A549 (cell line): ENCODE measurements around the gene FBXL20. TPM values are rescaled to one million over a fixed set of nuclear protein-coding genes. Genes with fewer than 3 reads are reported as not detected.

Experiments used
- ATAC-seq, 2 experiments: fragments of 200-7000 bp in 1 of 2; fragments of >200 bp in 1 of 2; cut with Nextera tagmentation in 1 of 2; cut with Tn5 transposase in 1 of 2; 3 replicates each; pipeline versions ENCODE4 v1.8.0 to v1.9.1; 2018 to 2020; ENCODE audit warnings: mild to moderate bottlenecking in 1 of 2, moderate library complexity in 1 of 2
- CTCF ChIA-PET: fragments of 300-600 bp; sonication (Branson Sonifier 250); formaldehyde crosslinking; extraction: SDS; loops from one replicate; lab custom pipeline; 2021; ENCODE audit warnings: antibody characterized with exemption, inconsistent platforms; lab: Yijun Ruan, JAX
- POLR2A ChIA-PET: fragments of 350-600 bp; formaldehyde crosslinking; extraction: SDS; loops from one replicate; lab custom pipeline; 2021; ENCODE audit warnings: antibody characterized with exemption, inconsistent platforms; lab: Yijun Ruan, JAX
- DNase-seq, 2 experiments: peaks; one replicate each; pipeline versions ENCODE4 v3.0.0 to v3.0.0-alpha.2; 2011 to 2016; ENCODE audit warnings: low read depth in 1 of 2, low spot score in 1 of 2
- FAIRE-seq: peaks from 2 replicates; lab custom pipeline; 2011; peaks lifted over from hg19 to GRCh38; lab: Jason Lieb, UNC
- H3K27ac ChIP-seq, 2 experiments: fragments of >200 bp; sonication (Bioruptor Twin); formaldehyde crosslinking; 3 replicates each; pipeline ENCODE4 v1.5.1; 2016 to 2017
- H3K4me1 ChIP-seq: fragments of >200 bp; sonication (Bioruptor Twin); formaldehyde crosslinking; 3 replicates; pipeline ENCODE4 v1.6.1; 2016
- H3K4me2 ChIP-seq: fragments of >200 bp; sonication (Bioruptor Twin); formaldehyde crosslinking; 3 replicates; pipeline ENCODE4 v1.6.1; 2016
- H3K4me3 ChIP-seq: fragments of >200 bp; sonication (Bioruptor Twin); formaldehyde crosslinking; 3 replicates; pipeline ENCODE4 v1.5.1; 2016
- H3K9me3 ChIP-seq: fragments of >200 bp; sonication (Bioruptor Twin); formaldehyde crosslinking; 3 replicates; pipeline ENCODE4 v1.6.1; 2016
- CEBPB ChIP-seq, 2 experiments: fragments of >200 bp in 1 of 2; sonication (Bioruptor Twin) in 1 of 2; formaldehyde crosslinking in 1 of 2; IDR thresholded peaks; 2 replicates each; pipeline ENCODE4 v1.6.1; 2012 to 2016
- EHMT2 ChIP-seq: fragments of 200-600 bp; sonication (generic); IDR thresholded peaks from 2 replicates; pipeline ENCODE4 v1.6.1; 2016; ENCODE audit warnings: antibody characterized with exemption, low read depth, mild to moderate bottlenecking, moderate library complexity
- ESRRA ChIP-seq: fragments of 150-350 bp; IDR thresholded peaks from 2 replicates; pipeline ENCODE4 v1.6.1; 2014; ENCODE audit warnings: mild to moderate bottlenecking, low read length, borderline replicate concordance
- HMGXB4 ChIP-seq: fragments of 250-450 bp; sonication (Bioruptor Pico); IDR thresholded peaks from 2 replicates; pipeline ENCODE4 v1.5.0; 2021; ENCODE audit warnings: mild to moderate bottlenecking, moderate library complexity, borderline replicate concordance
- HOXB13 ChIP-seq: fragments of 250-450 bp; sonication (Bioruptor Pico); IDR thresholded peaks from 2 replicates; pipeline ENCODE4 v1.5.0; 2020; ENCODE audit warnings: low read depth, mild to moderate bottlenecking, moderate library complexity
- NPAS2 ChIP-seq: fragments of 250-450 bp; sonication (Bioruptor Pico); IDR thresholded peaks from 2 replicates; pipeline ENCODE4 v1.8.0; 2022; ENCODE audit warnings: mild to moderate bottlenecking, moderate library complexity, borderline replicate concordance
- NR3C1 ChIP-seq: fragments of >200 bp; sonication (Bioruptor Twin); formaldehyde crosslinking; IDR thresholded peaks from 3 replicates; pipeline ENCODE4 v1.6.1; 2017
- PBX3 ChIP-seq: IDR thresholded peaks from 2 replicates; pipeline ENCODE4 v1.6.1; 2012
- POLR2A ChIP-seq: IDR thresholded peaks from 2 replicates; pipeline ENCODE4 v1.6.1; 2012; ENCODE audit warnings: mild to moderate bottlenecking, low read length
- POLR2AphosphoS2 ChIP-seq: conservative IDR thresholded peaks from 2 replicates; pipeline ENCODE4 v1.6.1; 2012; ENCODE audit warnings: low read length, improper control_type of control experiment, inconsistent platforms
- RAD21 ChIP-seq, 2 experiments: fragments of >200 bp in 1 of 2; sonication (Bioruptor Twin) in 1 of 2; formaldehyde crosslinking in 1 of 2; IDR thresholded peaks in 1 of 2; conservative IDR thresholded peaks in 1 of 2; 2 replicates in 1 of 2; 3 replicates in 1 of 2; pipeline ENCODE4 v1.6.1; 2012 to 2018; ENCODE audit warnings: inconsistent platforms in 1 of 2
- RARB ChIP-seq: fragments of 250-450 bp; sonication (Bioruptor Pico); IDR thresholded peaks from 2 replicates; pipeline ENCODE4 v1.8.0; 2021; ENCODE audit warnings: mild to moderate bottlenecking, moderate library complexity
- SMC3 ChIP-seq: fragments of >200 bp; sonication (Bioruptor Twin); formaldehyde crosslinking; IDR thresholded peaks from 3 replicates; pipeline ENCODE4 v1.6.1; 2018; ENCODE audit warnings: inconsistent platforms
- TFCP2L1 ChIP-seq: fragments of 250-450 bp; sonication (Bioruptor Pico); IDR thresholded peaks from 2 replicates; pipeline ENCODE4 v1.5.0; 2021; ENCODE audit warnings: mild to moderate bottlenecking
- TP53 ChIP-seq: fragments of 250-450 bp; sonication (Bioruptor Pico); IDR thresholded peaks from 2 replicates; pipeline ENCODE4 v1.5.0; 2021; ENCODE audit warnings: mild to moderate bottlenecking, moderate library complexity
- ZFP36 ChIP-seq: fragments of 450-650 bp; IDR thresholded peaks from 2 replicates; pipeline ENCODE4 v1.6.1; 2014; ENCODE audit warnings: borderline replicate concordance; ENCODE audit not compliant: partially characterized antibody
- ZSCAN20 ChIP-seq: fragments of 250-450 bp; sonication (Bioruptor Pico); IDR thresholded peaks from 2 replicates; pipeline ENCODE4 v1.8.0; 2022; ENCODE audit warnings: mild to moderate bottlenecking, moderate library complexity
- WGBS: methylation state at CpG from one replicate; pipeline ENCODE4 v1.1.6; 2017; ENCODE audit errors: missing lambda C conversion rate; 5-methylcytosine and 5-hydroxymethylcytosine counted together
- polyA plus RNA-seq, 4 experiments: library from polyadenylated mRNA; depleted of rRNA in 3 of 4; stranded (reverse); fragments of >200 nt; fragmentation: RNase III in 1 of 4; extraction: RNeasy Plus Mini Kit Qiagen cat#74134 plus additional on column Dnase treatment in 1 of 4; gene quantifications; 2 replicates in 3 of 4; 3 replicates in 1 of 4; pipeline ENCODE4 v1.2.3, GENCODE V29; 2011 to 2017
- TF ChIP-seq, protein P1 (sequence below): fragments of >200 bp; sonication (Bioruptor Twin); formaldehyde crosslinking; IDR thresholded peaks from 3 replicates; pipeline ENCODE4 v1.5.1; 2016
- TF ChIP-seq, protein P2 (sequence below): fragments of 200-600 bp; sonication (generic); IDR thresholded peaks from 2 replicates; pipeline ENCODE4 v1.6.1; 2016; ENCODE audit warnings: antibody characterized with exemption, mild to moderate bottlenecking, moderate library complexity

FBXL20 gene
- polyA plus RNA-seq, 2 of the 4 experiments (the other 2 are of a cell fraction) = 5.7 to 6.7 TPM

DNA sequence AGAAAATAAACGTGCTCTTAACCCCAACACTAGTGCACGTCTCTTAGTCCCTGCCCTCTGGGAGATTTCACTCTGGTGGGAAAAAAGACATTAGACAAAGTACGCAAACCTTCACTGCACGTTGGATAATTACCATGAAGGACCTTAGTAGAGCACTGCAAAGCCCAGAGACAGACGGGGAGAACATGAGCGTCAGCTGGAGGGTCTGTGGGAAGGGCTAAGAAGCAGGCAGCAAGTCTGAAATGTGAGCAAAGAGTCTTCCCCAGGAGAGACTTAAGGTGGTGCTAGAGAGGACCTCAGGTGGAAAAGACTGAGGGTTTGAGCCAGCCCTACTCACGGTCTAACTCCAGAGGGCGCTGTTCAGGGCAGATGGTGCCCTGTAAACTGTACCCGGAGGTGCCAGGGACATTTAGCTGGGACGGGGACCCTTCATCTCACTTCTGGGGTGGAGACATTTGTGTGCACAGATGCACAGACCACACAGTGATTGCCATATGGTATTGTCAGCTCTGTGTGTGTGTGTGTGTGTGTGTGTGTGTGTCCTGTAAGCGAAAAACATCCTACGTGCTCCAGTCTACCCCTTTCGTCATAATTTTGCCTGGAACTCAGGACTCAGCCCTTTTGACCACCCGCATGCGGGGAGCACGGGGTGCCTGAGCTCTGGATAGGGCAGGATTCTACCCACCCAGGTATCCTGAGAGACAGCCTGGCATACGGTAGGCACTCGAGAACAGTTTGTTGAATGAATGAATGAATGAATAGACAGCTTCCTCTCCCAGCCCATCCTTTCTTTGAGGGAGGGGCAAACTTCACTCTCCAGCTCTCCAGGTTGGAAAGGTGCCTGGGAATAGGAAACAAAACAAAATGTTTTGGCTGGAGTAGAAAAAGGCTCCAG is 165.6 kb downstream of the FBXL20 start:
- POLR2A ChIA-PET = interaction anchor here (0.6 to 1.3 kb wide), 4 partner anchors 12 to 135 kb away, joined by 3 to 7 read pairs (median 4); partner anchors contain the start of gene RPL19
- no peak for FAIRE-seq
- H3K4me1 ChIP-seq = peaks cover 48% of the 10 kb centered on the region
- peak; percentile 68 to 85 for ATAC-seq
- H3K4me2 ChIP-seq = no peak overlapping the region
- WGBS = 43% methylated on average over 18 of the region's 18 CpGs
- no peak overlapping the region for H3K4me3 ChIP-seq
- TF ChIP-seq SMC3 (peak; percentile 42; the same call in 1 of the 3 replicates), POLR2AphosphoS2 (no peak), RAD21 (conservative IDR thresholded peaks at IDR 0.05 in 1 of 2, IDR thresholded peaks at IDR 0.05 in 1 of 2) (peak; percentile 22 to 31; a peak in 1 of 5 replicates), ZSCAN20 (CRISPR knock-in tag) (no peak), TFCP2L1 (CRISPR knock-in tag) (0 out of 2 replicates have a peak, but pooled peaks have one; percentile 45), ZFP36 (no peak), HOXB13 (CRISPR knock-in tag) (0 out of 2 replicates have a peak, but pooled peaks have one; percentile 32)
- TF ChIP-seq, protein P1, sequence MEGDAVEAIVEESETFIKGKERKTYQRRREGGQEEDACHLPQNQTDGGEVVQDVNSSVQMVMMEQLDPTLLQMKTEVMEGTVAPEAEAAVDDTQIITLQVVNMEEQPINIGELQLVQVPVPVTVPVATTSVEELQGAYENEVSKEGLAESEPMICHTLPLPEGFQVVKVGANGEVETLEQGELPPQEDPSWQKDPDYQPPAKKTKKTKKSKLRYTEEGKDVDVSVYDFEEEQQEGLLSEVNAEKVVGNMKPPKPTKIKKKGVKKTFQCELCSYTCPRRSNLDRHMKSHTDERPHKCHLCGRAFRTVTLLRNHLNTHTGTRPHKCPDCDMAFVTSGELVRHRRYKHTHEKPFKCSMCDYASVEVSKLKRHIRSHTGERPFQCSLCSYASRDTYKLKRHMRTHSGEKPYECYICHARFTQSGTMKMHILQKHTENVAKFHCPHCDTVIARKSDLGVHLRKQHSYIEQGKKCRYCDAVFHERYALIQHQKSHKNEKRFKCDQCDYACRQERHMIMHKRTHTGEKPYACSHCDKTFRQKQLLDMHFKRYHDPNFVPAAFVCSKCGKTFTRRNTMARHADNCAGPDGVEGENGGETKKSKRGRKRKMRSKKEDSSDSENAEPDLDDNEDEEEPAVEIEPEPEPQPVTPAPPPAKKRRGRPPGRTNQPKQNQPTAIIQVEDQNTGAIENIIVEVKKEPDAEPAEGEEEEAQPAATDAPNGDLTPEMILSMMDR = peak; percentile 93
- no peaks in the 10 kb centered on the region for H3K9me3 ChIP-seq
- DNase-seq = peak; percentile 89 to 92
- CTCF ChIA-PET = interaction anchor here (0.6 to 21.6 kb wide), 26 partner anchors 9 to 1024 kb away, joined by 3 to 1140 read pairs (median 4); partner anchors contain the start of genes ARL5C, CACNB1, PLXDC1 and RPL19
- H3K27ac ChIP-seq = peak overlapping the region; percentile 45 to 61; a peak in 3 of 6 replicates

DNA sequence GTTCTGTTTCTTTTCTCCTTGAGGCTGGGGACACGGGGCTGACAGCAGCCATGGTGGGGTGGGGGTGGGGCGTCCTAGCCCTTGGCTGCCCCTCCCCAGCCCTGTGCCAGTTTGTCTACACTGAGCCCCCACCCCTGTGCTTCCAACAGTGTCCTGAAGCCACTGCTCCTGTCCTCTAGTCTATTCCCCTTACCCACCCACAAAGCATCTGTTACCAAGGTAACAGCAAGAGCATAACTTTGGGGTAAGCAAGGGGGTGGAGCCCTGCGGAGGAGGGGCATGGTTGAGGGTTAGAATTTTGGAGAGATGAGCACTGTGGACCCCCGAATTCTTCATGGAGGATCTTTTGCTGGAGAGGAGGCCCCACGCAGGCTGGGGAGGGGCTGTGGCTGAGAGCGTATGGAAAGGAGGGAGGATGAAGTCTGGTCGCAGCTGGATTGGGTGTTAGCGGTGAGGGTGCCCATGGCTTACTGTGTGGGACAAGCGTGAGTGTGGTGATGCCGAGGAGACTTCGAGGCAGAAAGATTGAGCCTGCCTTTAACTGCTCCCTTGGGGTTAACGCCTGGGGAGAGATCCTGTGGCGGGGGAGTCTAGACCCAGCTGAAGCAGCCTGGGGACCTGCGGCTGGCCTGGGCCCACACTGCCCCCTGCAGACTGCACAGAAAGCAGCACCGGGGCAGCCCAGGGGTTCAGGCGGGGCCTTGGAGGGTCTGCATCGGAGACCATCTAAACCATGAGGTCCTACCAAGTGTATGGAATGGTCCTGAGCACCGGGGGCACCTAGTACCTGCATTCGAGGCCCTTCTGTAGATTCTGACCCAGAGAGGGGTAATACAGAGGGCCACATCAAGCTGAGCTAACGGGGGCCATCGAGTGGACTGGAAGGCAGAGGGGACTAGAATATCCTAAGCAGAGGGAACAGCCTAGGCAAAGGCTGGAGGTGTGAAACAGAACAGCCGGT is 169.6 kb downstream of the FBXL20 start:
- ATAC-seq (peak; percentile 61 to 77; a peak in 5 of 6 replicates), DNase-seq (peak; percentile 50 to 76), FAIRE-seq (no peak)
- Histone ChIP-seq H3K27ac (peak overlapping the region in 1 of 2 experiments; percentile 47; a peak in 1 of 6 replicates), H3K4me3 (no peak overlapping the region), H3K4me1 (peaks cover 29% of the 10 kb centered on the region; the same call in 2 of the 3 replicates), H3K4me2 (peak overlapping the region; percentile 65), H3K9me3 (no peaks in the 10 kb centered on the region)
- CTCF ChIA-PET = interaction anchor here (0.7 to 21.6 kb wide), 12 partner anchors 17 to 250 kb away, joined by 3 to 1140 read pairs (median 4); partner anchors contain the start of genes ARL5C, CACNB1, PLXDC1 and RPL19
- 21% methylated on average over 22 of the region's 22 CpGs for WGBS
- POLR2A ChIA-PET = interaction anchor here (0.6 to 1.6 kb wide), 2 partner anchors 25 to 26 kb away, joined by 3 to 6 read pairs; no protein-coding TSS in a partner anchor
- TF ChIP-seq PBX3 = no peak
- TF ChIP-seq NPAS2 (CRISPR knock-in tag) = no peak
- TF ChIP-seq NR3C1 = no peak
- no peak for TF ChIP-seq HMGXB4 (CRISPR knock-in tag)
- TF ChIP-seq, protein P1 = peak; percentile 78
- TF ChIP-seq CEBPB (IDR thresholded peaks at IDR 0.05) = no peak
- TF ChIP-seq RAD21 (conservative IDR thresholded peaks at IDR 0.05 in 1 of 2, IDR thresholded peaks at IDR 0.05 in 1 of 2) = peak; percentile 72
- no peak for TF ChIP-seq POLR2A
- no peak for TF ChIP-seq EHMT2
- no peak for TF ChIP-seq ESRRA
- no peak for TF ChIP-seq TP53 (CRISPR knock-in tag)
- TF ChIP-seq RARB (CRISPR knock-in tag) = no peak
- peak; percentile 71 for TF ChIP-seq SMC3
- TF ChIP-seq, protein P2, sequence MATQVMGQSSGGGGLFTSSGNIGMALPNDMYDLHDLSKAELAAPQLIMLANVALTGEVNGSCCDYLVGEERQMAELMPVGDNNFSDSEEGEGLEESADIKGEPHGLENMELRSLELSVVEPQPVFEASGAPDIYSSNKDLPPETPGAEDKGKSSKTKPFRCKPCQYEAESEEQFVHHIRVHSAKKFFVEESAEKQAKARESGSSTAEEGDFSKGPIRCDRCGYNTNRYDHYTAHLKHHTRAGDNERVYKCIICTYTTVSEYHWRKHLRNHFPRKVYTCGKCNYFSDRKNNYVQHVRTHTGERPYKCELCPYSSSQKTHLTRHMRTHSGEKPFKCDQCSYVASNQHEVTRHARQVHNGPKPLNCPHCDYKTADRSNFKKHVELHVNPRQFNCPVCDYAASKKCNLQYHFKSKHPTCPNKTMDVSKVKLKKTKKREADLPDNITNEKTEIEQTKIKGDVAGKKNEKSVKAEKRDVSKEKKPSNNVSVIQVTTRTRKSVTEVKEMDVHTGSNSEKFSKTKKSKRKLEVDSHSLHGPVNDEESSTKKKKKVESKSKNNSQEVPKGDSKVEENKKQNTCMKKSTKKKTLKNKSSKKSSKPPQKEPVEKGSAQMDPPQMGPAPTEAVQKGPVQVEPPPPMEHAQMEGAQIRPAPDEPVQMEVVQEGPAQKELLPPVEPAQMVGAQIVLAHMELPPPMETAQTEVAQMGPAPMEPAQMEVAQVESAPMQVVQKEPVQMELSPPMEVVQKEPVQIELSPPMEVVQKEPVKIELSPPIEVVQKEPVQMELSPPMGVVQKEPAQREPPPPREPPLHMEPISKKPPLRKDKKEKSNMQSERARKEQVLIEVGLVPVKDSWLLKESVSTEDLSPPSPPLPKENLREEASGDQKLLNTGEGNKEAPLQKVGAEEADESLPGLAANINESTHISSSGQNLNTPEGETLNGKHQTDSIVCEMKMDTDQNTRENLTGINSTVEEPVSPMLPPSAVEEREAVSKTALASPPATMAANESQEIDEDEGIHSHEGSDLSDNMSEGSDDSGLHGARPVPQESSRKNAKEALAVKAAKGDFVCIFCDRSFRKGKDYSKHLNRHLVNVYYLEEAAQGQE = no peak
